Heart left ventricle (tissue), 13 donors: Measurements from ENCODE around the gene CAMK2N2.

Source experiments
- POLR2A ChIP-seq, 2 donors: fragments of 450-650 bp; IDR thresholded peaks; one replicate each; pipeline ENCODE4 v1.6.1; 2017; ENCODE audit warnings: antibody characterized with exemption in 2 of 2, mild to moderate bottlenecking in 2 of 2, moderate library complexity in 2 of 2
- TF ChIP-seq, protein P1 (sequence below), 12 donors: fragments of 200-600 bp; sonication (generic) in 4 of 12; IDR thresholded peaks; one replicate each; pipeline versions ENCODE4 v1.5.0 to v1.8.0; 2018 to 2022; ENCODE audit warnings: antibody characterized with exemption in 12 of 12, mild to moderate bottlenecking in 5 of 12
- donor health status: ischemic (EF 13 %, LVEDD 7.1; RV severe dilation, severe dysfunction).
- donor health status: DM: no; HTN: yes; CAD: no.
- donor health status: DM: no; HTN: no; CAD: no.
- donor health status: ischemic (EF 25% LVEDD 6.9; RV normal size, moderate dysfunction).
- donor health status: ischemic (EF 25% LVEDD 5.7; RV mildly dilated, moderate dysfunction).
- donor health status: ischemic (EF 35%, LVEDD 5.7; RV mildly dilated, moderate dysfunction).
- donor health status: nonischemic (EF 11% LVEDD 7.7; RV severe dilation, severe dysfunction).
- donor health status: DM: yes; HTN: yes; CAD: no.
- donor health status: PGD.
- donor health status: ischemic (EF 29% LVEDD 5.4; RV normal size, mild dysfunction).
- donor health status: nonischemic (EF 23%, LVEDD 6.1; RV moderate dilation, normal function).

DNA sequence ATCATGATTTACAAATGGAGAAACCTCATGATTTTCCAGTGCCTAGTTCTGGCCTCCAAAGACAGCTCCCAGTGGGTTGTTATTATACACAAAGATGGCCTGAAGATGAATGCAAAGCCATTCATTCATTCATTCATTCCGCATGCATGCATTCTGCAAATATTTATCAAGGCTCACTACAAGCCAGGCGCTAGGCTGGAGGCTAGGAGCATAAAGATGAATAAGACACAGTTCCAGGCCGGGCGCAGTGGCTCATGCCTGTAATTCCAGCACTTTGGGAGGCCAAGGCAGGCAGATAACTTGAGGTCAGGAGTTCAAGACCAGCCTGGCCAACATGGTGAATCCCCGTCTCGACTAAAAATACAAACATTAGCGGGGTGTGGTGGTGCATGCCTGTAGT lies 35.3 kb upstream of the CAMK2N2 start:
- TF ChIP-seq, protein P1, sequence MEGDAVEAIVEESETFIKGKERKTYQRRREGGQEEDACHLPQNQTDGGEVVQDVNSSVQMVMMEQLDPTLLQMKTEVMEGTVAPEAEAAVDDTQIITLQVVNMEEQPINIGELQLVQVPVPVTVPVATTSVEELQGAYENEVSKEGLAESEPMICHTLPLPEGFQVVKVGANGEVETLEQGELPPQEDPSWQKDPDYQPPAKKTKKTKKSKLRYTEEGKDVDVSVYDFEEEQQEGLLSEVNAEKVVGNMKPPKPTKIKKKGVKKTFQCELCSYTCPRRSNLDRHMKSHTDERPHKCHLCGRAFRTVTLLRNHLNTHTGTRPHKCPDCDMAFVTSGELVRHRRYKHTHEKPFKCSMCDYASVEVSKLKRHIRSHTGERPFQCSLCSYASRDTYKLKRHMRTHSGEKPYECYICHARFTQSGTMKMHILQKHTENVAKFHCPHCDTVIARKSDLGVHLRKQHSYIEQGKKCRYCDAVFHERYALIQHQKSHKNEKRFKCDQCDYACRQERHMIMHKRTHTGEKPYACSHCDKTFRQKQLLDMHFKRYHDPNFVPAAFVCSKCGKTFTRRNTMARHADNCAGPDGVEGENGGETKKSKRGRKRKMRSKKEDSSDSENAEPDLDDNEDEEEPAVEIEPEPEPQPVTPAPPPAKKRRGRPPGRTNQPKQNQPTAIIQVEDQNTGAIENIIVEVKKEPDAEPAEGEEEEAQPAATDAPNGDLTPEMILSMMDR (IDR thresholded peaks at IDR 0.05) = no peak
- no peak for TF ChIP-seq POLR2A (IDR thresholded peaks at IDR 0.05)
